GM12864 (cell line): ENCODE measurements around the gene NOTCH1.

Experiments
- DNase-seq: peaks from one replicate; pipeline ENCODE4 v3.0.0-alpha.2; 2011; ENCODE audit warnings: low read depth
- H3K4me3 ChIP-seq: 2 replicates; pipeline ENCODE4 v1.5.1; 2011; ENCODE audit warnings: mild to moderate bottlenecking, low read depth, low read length, control low read depth
- TF ChIP-seq, protein P1 (sequence below): IDR thresholded peaks from 2 replicates; pipeline ENCODE4 v1.5.1; 2011; ENCODE audit warnings: low read depth, mild to moderate bottlenecking, moderate library complexity, low read length, control low read depth, inconsistent platforms; ENCODE audit errors: missing control alignments

The NOTCH1 gene

GRCh38 chr9:136545965-136546696, at the start of gene NOTCH1:
Gene NOTCH1, minus strand, starts transcription at chr9:136546048. Its CDS starts 262 bp downstream, at chr9:136545786.
- peak; percentile 96 for DNase-seq
- H3K4me3 ChIP-seq: peak within 1 kb of the TSS; percentile 64
- TF ChIP-seq, protein P1, sequence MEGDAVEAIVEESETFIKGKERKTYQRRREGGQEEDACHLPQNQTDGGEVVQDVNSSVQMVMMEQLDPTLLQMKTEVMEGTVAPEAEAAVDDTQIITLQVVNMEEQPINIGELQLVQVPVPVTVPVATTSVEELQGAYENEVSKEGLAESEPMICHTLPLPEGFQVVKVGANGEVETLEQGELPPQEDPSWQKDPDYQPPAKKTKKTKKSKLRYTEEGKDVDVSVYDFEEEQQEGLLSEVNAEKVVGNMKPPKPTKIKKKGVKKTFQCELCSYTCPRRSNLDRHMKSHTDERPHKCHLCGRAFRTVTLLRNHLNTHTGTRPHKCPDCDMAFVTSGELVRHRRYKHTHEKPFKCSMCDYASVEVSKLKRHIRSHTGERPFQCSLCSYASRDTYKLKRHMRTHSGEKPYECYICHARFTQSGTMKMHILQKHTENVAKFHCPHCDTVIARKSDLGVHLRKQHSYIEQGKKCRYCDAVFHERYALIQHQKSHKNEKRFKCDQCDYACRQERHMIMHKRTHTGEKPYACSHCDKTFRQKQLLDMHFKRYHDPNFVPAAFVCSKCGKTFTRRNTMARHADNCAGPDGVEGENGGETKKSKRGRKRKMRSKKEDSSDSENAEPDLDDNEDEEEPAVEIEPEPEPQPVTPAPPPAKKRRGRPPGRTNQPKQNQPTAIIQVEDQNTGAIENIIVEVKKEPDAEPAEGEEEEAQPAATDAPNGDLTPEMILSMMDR: no peak

GRCh38 chr9:136594492-136594891, 48.6 kb upstream of the NOTCH1 start:
- no peak overlapping the region for H3K4me3 ChIP-seq
- DNase-seq: no peak
- TF ChIP-seq, protein P1: no peak

- H3K4me3 ChIP-seq: no peak overlapping the region
- no peak for DNase-seq
- TF ChIP-seq, protein P1: no peak
These were observed 47.7 kb upstream of the NOTCH1 start for GRCh38 chr9:136593581-136593980.

- TF ChIP-seq, protein P1: no peak
- no peak overlapping the region for H3K4me3 ChIP-seq
- DNase-seq: no peak
These were observed 46.8 kb upstream of the NOTCH1 start for GRCh38 chr9:136592666-136593065.

DNA sequence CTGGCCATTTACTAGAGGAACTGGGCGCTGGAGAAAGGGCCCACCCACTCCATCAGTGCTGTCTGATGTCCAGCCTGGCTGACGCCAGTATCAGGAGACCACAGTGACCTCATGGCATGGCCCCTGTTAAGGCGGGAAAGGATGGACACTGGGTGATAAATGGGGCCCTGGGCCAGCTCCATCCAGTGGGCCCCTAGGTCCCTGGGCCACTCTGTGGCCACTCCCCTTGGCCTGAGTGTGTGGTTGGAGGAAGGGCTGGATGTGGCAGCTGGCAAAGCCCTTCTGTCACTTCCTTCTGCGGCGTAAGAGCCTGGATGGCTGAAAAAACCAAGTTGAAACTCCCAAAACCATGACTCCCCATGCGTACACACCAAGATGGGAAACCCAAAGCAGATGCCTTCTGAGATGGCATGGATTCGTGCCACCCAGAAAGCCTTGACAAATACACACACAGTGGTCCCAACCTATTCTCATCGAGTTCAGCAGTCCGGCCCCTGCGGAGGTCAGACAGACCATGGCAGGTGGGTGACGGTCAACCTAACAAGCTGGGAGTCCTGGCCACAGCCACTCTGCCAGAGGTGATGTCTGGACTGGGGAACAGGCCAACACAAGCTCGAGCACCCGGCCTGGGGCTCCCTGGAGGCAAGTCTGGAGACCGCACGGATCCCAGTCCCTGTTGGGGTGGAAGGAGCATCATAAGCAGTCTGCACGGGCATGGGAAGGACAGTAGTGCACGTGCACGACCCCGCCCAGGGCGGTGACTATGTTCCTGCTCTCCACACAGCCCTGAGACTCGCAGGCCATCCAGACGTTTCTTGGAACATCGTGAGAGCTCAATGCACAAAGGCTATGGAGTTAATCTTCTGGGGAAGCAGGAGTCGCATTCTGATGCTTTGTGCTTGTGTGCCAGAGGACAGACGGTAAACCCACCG, 45.2 kb upstream of the NOTCH1 start:
- DNase-seq: no peak
- TF ChIP-seq, protein P1: no peak
- H3K4me3 ChIP-seq: no peak overlapping the region

- TF ChIP-seq, protein P1: no peak
- DNase-seq: no peak
These were observed 44.2 kb upstream of the NOTCH1 start for GRCh38 chr9:136589766-136590763.

More at GRCh38 chr9:136589766-136590763, 44.2 kb upstream of the NOTCH1 start:
- no peak overlapping the region for H3K4me3 ChIP-seq
